GM21786 (cell line): ENCODE measurements around the gene INSM1.

ENCODE experiments used
- ATAC-seq: cut with Tn5 transposase; IDR thresholded peaks from one replicate; pipeline ENCODE4 v1.9.1; 2021; ENCODE audit not compliant: unreplicated experiment

Gene INSM1

GRCh38 chr20:20391766-20392165 lies 23.9 kb downstream of the INSM1 start:
- ATAC-seq, result no peak

- ATAC-seq, result no peak
These were observed 25.6 kb downstream of the INSM1 start for GRCh38 chr20:20393207-20394120.

- no peak for ATAC-seq
These were observed 27.2 kb downstream of the INSM1 start for GRCh38 chr20:20395087-20395486.

- ATAC-seq, result no peak
These were observed 28.1 kb downstream of the INSM1 start for GRCh38 chr20:20395903-20396568.

- no peak for ATAC-seq
These were observed 28.9 kb downstream of the INSM1 start for GRCh38 chr20:20396794-20397193.

GRCh38 chr20:20398123-20398522 lies 30.2 kb downstream of the INSM1 start:
- no peak for ATAC-seq

- ATAC-seq, result no peak
These were observed 31.9 kb downstream of the INSM1 start for GRCh38 chr20:20399531-20400500.

- ATAC-seq, result no peak
These were observed 34.1 kb downstream of the INSM1 start for GRCh38 chr20:20401991-20402390.

GRCh38 chr20:20404633-20405032 lies 36.7 kb downstream of the INSM1 start:
- ATAC-seq, result no peak

GRCh38 chr20:20405623-20406022 lies 37.7 kb downstream of the INSM1 start:
- ATAC-seq, result no peak

- ATAC-seq, result no peak
These were observed 38.4 kb downstream of the INSM1 start for GRCh38 chr20:20406306-20406705.

- no peak for ATAC-seq
These were observed 40.2 kb downstream of the INSM1 start for GRCh38 chr20:20407891-20408805.

- no peak for ATAC-seq
These were observed 41.4 kb downstream of the INSM1 start for GRCh38 chr20:20409331-20409730.

GRCh38 chr20:20410678-20411077 lies 42.8 kb downstream of the INSM1 start:
- ATAC-seq, result no peak

GRCh38 chr20:20411402-20411801 lies 43.5 kb downstream of the INSM1 start:
- ATAC-seq, result no peak

- no peak for ATAC-seq
These were observed 43.9 kb downstream of the INSM1 start for GRCh38 chr20:20411836-20412235.

- ATAC-seq, result no peak
These were observed 44.8 kb downstream of the INSM1 start for GRCh38 chr20:20412750-20413149.

- no peak for ATAC-seq
These were observed 45.9 kb downstream of the INSM1 start for GRCh38 chr20:20413810-20414281.

GRCh38 chr20:20414640-20415220 lies 46.8 kb downstream of the INSM1 start:
- no peak for ATAC-seq

- ATAC-seq, result no peak
These were observed 47.4 kb downstream of the INSM1 start for GRCh38 chr20:20415321-20415720.
